Activated T-cell treated with anti-CD3 and anti-CD28 coated beads for 4 hours (primary cell): ENCODE results near the gene DNAJC7.
"Not testable (repeated sequence)": the region's sequence is repeated elsewhere in the genome, so short reads cannot be mapped to it uniquely, and the experiment has no call there.

Experiments used
- DNase-seq: peaks from one replicate; pipeline ENCODE4 v3.0.0-alpha.2; 2020

Gene DNAJC7

GRCh38 chr17:42040818-42041217 is 23.6 kb upstream of the DNAJC7 start:
- no peak for DNase-seq

GRCh38 chr17:42039794-42040763 is 22.8 kb upstream of the DNAJC7 start:
- no peak for DNase-seq

- no peak for DNase-seq
Observed at GRCh38 chr17:42038221-42038973, 21.2 kb upstream of the DNAJC7 start.

GRCh38 chr17:42034059-42034458 is 16.8 kb upstream of the DNAJC7 start:
- no peak for DNase-seq

- no peak for DNase-seq
Observed at GRCh38 chr17:42031584-42031983, 14.3 kb upstream of the DNAJC7 start.

- no peak for DNase-seq
Observed at GRCh38 chr17:42028791-42029127, 11.5 kb upstream of the DNAJC7 start.

GRCh38 chr17:42027961-42028790 is 10.9 kb upstream of the DNAJC7 start:
- DNase-seq, result no peak

- no peak for DNase-seq
Observed at GRCh38 chr17:42027590-42027889, 10.3 kb upstream of the DNAJC7 start.

- no peak for DNase-seq
Observed at GRCh38 chr17:42026857-42027589, 9.8 kb upstream of the DNAJC7 start.

- DNase-seq, result no peak
Observed at GRCh38 chr17:42025936-42026335, 8.7 kb upstream of the DNAJC7 start.

- DNase-seq, result no peak
Observed at GRCh38 chr17:42025191-42025579, 7.9 kb upstream of the DNAJC7 start.

GRCh38 chr17:42023524-42024349 is 6.5 kb upstream of the DNAJC7 start:
- DNase-seq, result no peak

- not testable (repeated sequence) for DNase-seq
Observed at GRCh38 chr17:42020845-42021244, 3.6 kb upstream of the DNAJC7 start.

GRCh38 chr17:42019509-42020404 is 2.5 kb upstream of the DNAJC7 start, which contains the start of gene NKIRAS2:
Gene NKIRAS2 (plus strand): TSS chr17:42020090. CDS start chr17:42021578, 1,488 bp downstream.
- peak; percentile 87 for DNase-seq

- DNase-seq, result no peak
Observed at GRCh38 chr17:42018988-42019387, 1.7 kb upstream of the DNAJC7 start.

- no peak for DNase-seq
Observed at GRCh38 chr17:42018339-42018738, 1.1 kb upstream of the DNAJC7 start.

- no peak for DNase-seq
Observed at GRCh38 chr17:42017866-42018200, 594 bp upstream of the DNAJC7 start.

GRCh38 chr17:42016411-42016831 is 818 bp downstream of the DNAJC7 start:
- DNase-seq, result no peak

GRCh38 chr17:42013740-42014139 is 3.5 kb downstream of the DNAJC7 start:
- DNase-seq, result not testable (repeated sequence)

- DNase-seq, result not testable (repeated sequence)
Observed at GRCh38 chr17:42012363-42012762, 4.9 kb downstream of the DNAJC7 start.
